ENCODE results near the gene RARS2. TPM values are rescaled to one million over a fixed set of nuclear protein-coding genes. Genes with fewer than 3 reads are reported as not detected.
A peak's percentile ranks its signal among the peaks of the same experiment; 100 is the strongest.

RARS2 gene
- total and polyA plus RNA-seq, 4 donors: 15.6 to 40.5 (median 24.4) TPM

- no peaks in the 10 kb centered on the region for H3K27me3 ChIP-seq (ENCODE audit: control insufficient read depth in 3 of 3, insufficient read depth in 3 of 3, low read length in 2 of 3)
- H3K9me3 ChIP-seq (ENCODE audit: control insufficient read depth in 4 of 4, insufficient read depth in 3 of 4, low read length in 3 of 4): no peaks in the 10 kb centered on the region
- no peak overlapping the region for H3K27ac ChIP-seq (ENCODE audit: low read depth in 1 of 2, low read length in 1 of 2)
- H3K9ac ChIP-seq (ENCODE audit: insufficient read depth in 1 of 2, low read length in 2 of 2): no peak overlapping the region
- ATAC-seq (ENCODE audit: insufficient read depth, low FRiP score) (no peak), DNase-seq (no peak)
- no peak overlapping the region for H3K4me3 ChIP-seq
- TF ChIP-seq CTCF (IDR thresholded peaks at IDR 0.05; ENCODE audit: control extremely low read depth, extremely low read depth): no peak
- 81 to 100% methylated on average over 3 of the region's 3 CpGs for WGBS, 2 donors
- H3K36me3 ChIP-seq (ENCODE audit: control insufficient read depth in 4 of 4, insufficient read depth in 4 of 4, low read length in 4 of 4): peaks cover 14 to 24% (median 20%) of the 10 kb centered on the region in 4 donors
- H3K4me1 ChIP-seq (ENCODE audit: control insufficient read depth in 5 of 5, insufficient read depth in 5 of 5, low read length in 5 of 5): no peaks in the 10 kb centered on the region
Observed at GRCh38 chr6:87522686-87523085, 67.1 kb downstream of the RARS2 start.

- Histone ChIP-seq H3K9me3 (ENCODE audit: control insufficient read depth in 4 of 4, insufficient read depth in 3 of 4, low read length in 3 of 4) (no peaks in the 10 kb centered on the region), H3K4me3 (no peak overlapping the region), H3K36me3 (ENCODE audit: control insufficient read depth in 4 of 4, insufficient read depth in 4 of 4, low read length in 4 of 4) (peaks cover 14 to 28% (median 22%) of the 10 kb centered on the region in 4 donors), H3K27ac (ENCODE audit: low read depth in 1 of 2, low read length in 1 of 2) (no peak overlapping the region), H3K27me3 (ENCODE audit: control insufficient read depth in 3 of 3, insufficient read depth in 3 of 3, low read length in 2 of 3) (no peaks in the 10 kb centered on the region), H3K4me1 (ENCODE audit: control insufficient read depth in 5 of 5, insufficient read depth in 5 of 5, low read length in 5 of 5) (no peaks in the 10 kb centered on the region), H3K9ac (ENCODE audit: insufficient read depth in 1 of 2, low read length in 2 of 2) (no peak overlapping the region)
- WGBS, 2 donors: 92 to 98% methylated on average over 8 of the region's 8 CpGs
- ATAC-seq (ENCODE audit: insufficient read depth, low FRiP score): no peak
- no peak for DNase-seq
- no peak for TF ChIP-seq CTCF (IDR thresholded peaks at IDR 0.05; ENCODE audit: control extremely low read depth, extremely low read depth)
Observed at GRCh38 chr6:87518453-87518852, 71.3 kb downstream of the RARS2 start.

- no peak for TF ChIP-seq CTCF (IDR thresholded peaks at IDR 0.05; ENCODE audit: control extremely low read depth, extremely low read depth)
- Histone ChIP-seq H3K4me3 (no peak overlapping the region), H3K4me1 (ENCODE audit: control insufficient read depth in 5 of 5, insufficient read depth in 5 of 5, low read length in 5 of 5) (no peaks in the 10 kb centered on the region), H3K9ac (ENCODE audit: insufficient read depth in 1 of 2, low read length in 2 of 2) (no peak overlapping the region), H3K27ac (ENCODE audit: low read depth in 1 of 2, low read length in 1 of 2) (no peak overlapping the region), H3K36me3 (ENCODE audit: control insufficient read depth in 4 of 4, insufficient read depth in 4 of 4, low read length in 4 of 4) (peaks cover 15 to 42% (median 24%) of the 10 kb centered on the region in 4 donors), H3K27me3 (ENCODE audit: control insufficient read depth in 3 of 3, insufficient read depth in 3 of 3, low read length in 2 of 3) (no peaks in the 10 kb centered on the region), H3K9me3 (ENCODE audit: control insufficient read depth in 4 of 4, insufficient read depth in 3 of 4, low read length in 3 of 4) (no peaks in the 10 kb centered on the region)
- DNase-seq (no peak), ATAC-seq (ENCODE audit: insufficient read depth, low FRiP score) (no peak)
- 43 to 44% methylated on average over 2 of the region's 2 CpGs for WGBS, 2 donors
Observed at GRCh38 chr6:87514831-87515230, 75.0 kb downstream of the RARS2 start.

GRCh38 chr6:87504441-87504840 is 85.3 kb downstream of the RARS2 start:
- WGBS, 2 donors: 76 to 82% methylated on average over 1 of the region's 1 CpG
- DNase-seq: peak in 2 of 3 donors; percentile 39 to 72

More at GRCh38 chr6:87504441-87504840, 85.3 kb downstream of the RARS2 start:
- Histone ChIP-seq H3K27me3 (ENCODE audit: control insufficient read depth in 3 of 3, insufficient read depth in 3 of 3, low read length in 2 of 3) (no peaks in the 10 kb centered on the region), H3K4me1 (ENCODE audit: control insufficient read depth in 5 of 5, insufficient read depth in 5 of 5, low read length in 5 of 5) (peaks cover 0 to 11% (median 0%) of the 10 kb centered on the region in 5 donors), H3K9ac (ENCODE audit: insufficient read depth in 1 of 2, low read length in 2 of 2) (no peak overlapping the region), H3K36me3 (ENCODE audit: control insufficient read depth in 4 of 4, insufficient read depth in 4 of 4, low read length in 4 of 4) (peaks cover 4 to 27% (median 15%) of the 10 kb centered on the region in 4 donors), H3K9me3 (ENCODE audit: control insufficient read depth in 4 of 4, insufficient read depth in 3 of 4, low read length in 3 of 4) (no peaks in the 10 kb centered on the region), H3K27ac (ENCODE audit: low read depth in 1 of 2, low read length in 1 of 2) (no peak overlapping the region), H3K4me3 (no peak overlapping the region)
- ATAC-seq (ENCODE audit: insufficient read depth, low FRiP score): no peak
- no peak for TF ChIP-seq CTCF (IDR thresholded peaks at IDR 0.05; ENCODE audit: control extremely low read depth, extremely low read depth)

Data from lung (tissue), 12 donors.